SK-N-SH (cell line): ENCODE measurements around the gene ADAMTS14. TPM values are rescaled to one million over a fixed set of nuclear protein-coding genes. Genes with fewer than 3 reads are reported as not detected.

ENCODE experiments used
- CTCF ChIA-PET: fragments of 300-600, 350-600 bp; formaldehyde crosslinking; extraction: SDS; loops from one replicate; lab custom pipeline; 2021; lab: Yijun Ruan, JAX
- POLR2A ChIA-PET: fragments of 350-600 bp; sonication (Branson Sonifier 250); formaldehyde crosslinking; extraction: SDS; loops from one replicate; lab custom pipeline; 2020; ENCODE audit warnings: antibody characterized with exemption, inconsistent platforms; lab: Yijun Ruan, JAX
- DNase-seq: peaks from one replicate; pipeline ENCODE4 v3.0.0; 2012
- H2AFZ ChIP-seq: fragments of 200-600 bp; sonication (generic); 2 replicates; pipeline ENCODE4 v1.8.1; 2016; ENCODE audit warnings: antibody characterized with exemption, mild to moderate bottlenecking, low read depth
- H3F3A ChIP-seq: fragments of 200-600 bp; sonication (generic); replicated peaks from 2 replicates; pipeline ENCODE3; 2016; ENCODE audit warnings: antibody characterized with exemption, mild to moderate bottlenecking; ENCODE audit not compliant: insufficient read depth
- H3K27ac ChIP-seq, 2 experiments: fragments of 200-500 bp in 1 of 2; fragments of 200-600 bp in 1 of 2; sonication (Bioruptor generic) in 1 of 2; sonication (generic), shearing (Covaris generic) in 1 of 2; 2 replicates each; pipeline versions ENCODE4 v1.5.1 to v1.6.1; 2014 to 2016; ENCODE audit warnings: low read depth in 2 of 2, inconsistent platforms in 1 of 2, low read length in 1 of 2, mild to moderate bottlenecking in 1 of 2, mixed read lengths in 1 of 2
- H3K27me3 ChIP-seq: fragments of 200-600 bp; sonication (generic), shearing (Covaris generic); 2 replicates; pipeline ENCODE4 v1.6.1; 2016; ENCODE audit warnings: mixed run types; ENCODE audit not compliant: insufficient read depth
- H3K36me3 ChIP-seq, 2 experiments: fragments of 200-500 bp in 1 of 2; fragments of 200-600 bp in 1 of 2; sonication (Bioruptor generic) in 1 of 2; sonication (generic) in 1 of 2; replicated peaks in 1 of 2; 2 replicates each; pipeline versions ENCODE3 to v1.5.1; 2014 to 2016; ENCODE audit warnings: low read length in 1 of 2, mild to moderate bottlenecking in 1 of 2; ENCODE audit not compliant: insufficient read depth in 2 of 2, control insufficient read depth in 1 of 2
- H3K4me1 ChIP-seq, 2 experiments: fragments of 200-500 bp in 1 of 2; fragments of 200-600 bp in 1 of 2; sonication (Bioruptor generic) in 1 of 2; sonication (generic), shearing (Covaris generic) in 1 of 2; 2 replicates each; pipeline versions ENCODE4 v1.5.1 to v1.6.1; 2014 to 2016; ENCODE audit warnings: low read depth in 1 of 2, low read length in 1 of 2, mixed run types in 1 of 2; ENCODE audit not compliant: insufficient read depth in 2 of 2, control insufficient read depth in 1 of 2
- H3K4me2 ChIP-seq: fragments of 200-600 bp; sonication (generic), shearing (Covaris generic); 2 replicates; pipeline ENCODE4 v1.6.1; 2017; ENCODE audit warnings: mixed run types
- H3K4me3 ChIP-seq, 2 experiments: fragments of 200-500 bp in 1 of 2; fragments of 200-600 bp in 1 of 2; sonication (Bioruptor generic) in 1 of 2; sonication (generic), shearing (Covaris generic) in 1 of 2; 2 replicates each; pipeline versions ENCODE4 v1.5.1 to v1.8.1; 2014 to 2016; ENCODE audit warnings: low read depth in 2 of 2, inconsistent platforms in 1 of 2, low read length in 1 of 2, mild to moderate bottlenecking in 1 of 2, mixed read lengths in 1 of 2, moderate library complexity in 1 of 2
- H3K79me2 ChIP-seq: fragments of 200-600 bp; sonication (generic); 2 replicates; pipeline ENCODE4 v1.8.1; 2017; ENCODE audit warnings: mild to moderate bottlenecking; ENCODE audit not compliant: insufficient read depth
- H3K9ac ChIP-seq: fragments of 200-600 bp; sonication (generic); 2 replicates; pipeline ENCODE4 v1.6.1; 2017; ENCODE audit warnings: mixed run types
- H3K9me2 ChIP-seq: fragments of 200-600 bp; sonication (generic); 2 replicates; pipeline ENCODE4 v1.6.1; 2017; ENCODE audit warnings: mixed run types
- H3K9me3 ChIP-seq: fragments of 200-600 bp; sonication (generic); 2 replicates; pipeline ENCODE4 v1.6.1; 2017; ENCODE audit warnings: mixed run types, mild to moderate bottlenecking, moderate library complexity
- H4K20me1 ChIP-seq: fragments of 200-600 bp; sonication (generic); 2 replicates; pipeline ENCODE4 v1.6.1; 2017; ENCODE audit warnings: mild to moderate bottlenecking, mixed run types; ENCODE audit not compliant: insufficient read depth
- CHD2 ChIP-seq: fragments of 150-350 bp; IDR thresholded peaks from 2 replicates; pipeline ENCODE4 v1.6.1; 2018; ENCODE audit warnings: low read length; ENCODE audit not compliant: partially characterized antibody
- EP300 ChIP-seq, 2 experiments: IDR thresholded peaks; 2 replicates each; pipeline versions ENCODE4 v1.4.0 to v1.6.1; 2012; ENCODE audit warnings: borderline replicate concordance in 1 of 2, low read depth in 1 of 2, low read length in 1 of 2
- EZH2phosphoT487 ChIP-seq: fragments of 200-600 bp; sonication (generic); IDR thresholded peaks from 2 replicates; pipeline ENCODE4 v1.6.1; 2017; ENCODE audit warnings: low read depth, mixed run types, mild to moderate bottlenecking, antibody characterized with exemption, moderate library complexity, borderline replicate concordance
- FOSL2 ChIP-seq: IDR thresholded peaks from 2 replicates; pipeline ENCODE4 v1.4.0; 2012; ENCODE audit warnings: low read depth, mild to moderate bottlenecking, moderate library complexity, borderline replicate concordance
- FOXJ3 ChIP-seq: sonication (generic); formaldehyde crosslinking; IDR thresholded peaks from 2 replicates; pipeline ENCODE4 v1.5.1; 2020; ENCODE audit warnings: mild to moderate bottlenecking, missing genetic modification reagents
- GATA2 ChIP-seq: sonication (generic); formaldehyde crosslinking; IDR thresholded peaks from 2 replicates; pipeline ENCODE4 v1.5.0; 2020; ENCODE audit warnings: mild to moderate bottlenecking, missing genetic modification reagents
- JUND ChIP-seq: IDR thresholded peaks from 2 replicates; pipeline ENCODE4 v1.4.0; 2012
- NFIC ChIP-seq: IDR thresholded peaks from 2 replicates; pipeline ENCODE4 v1.4.0; 2012; ENCODE audit warnings: borderline replicate concordance
- NRF1 ChIP-seq: IDR thresholded peaks from 2 replicates; pipeline ENCODE4 v1.6.1; 2012; ENCODE audit warnings: low read depth, mild to moderate bottlenecking, low read length
- RXRA ChIP-seq: IDR thresholded peaks from 2 replicates; pipeline ENCODE4 v1.4.0; 2012; ENCODE audit warnings: low read depth, mild to moderate bottlenecking, borderline replicate concordance
- TAF1 ChIP-seq: IDR thresholded peaks from 2 replicates; pipeline ENCODE4 v1.6.1; 2012; ENCODE audit warnings: low read depth, mild to moderate bottlenecking, low read length, moderate library complexity, borderline replicate concordance
- TCF12 ChIP-seq: IDR thresholded peaks from 2 replicates; pipeline ENCODE4 v1.4.0; 2012
- TEAD4 ChIP-seq: IDR thresholded peaks from 2 replicates; pipeline ENCODE4 v1.4.0; 2012; ENCODE audit warnings: mild to moderate bottlenecking, borderline replicate concordance; ENCODE audit not compliant: insufficient read depth
- WGBS: methylation state at CpG from one replicate; pipeline ENCODE4 v1.1.6; 2017; ENCODE audit warnings: low lambda C conversion rate; 5-methylcytosine and 5-hydroxymethylcytosine counted together
- polyA plus RNA-seq, 3 experiments: library from polyadenylated mRNA; depleted of rRNA; stranded (reverse); fragments of >200 nt; gene quantifications; 2 replicates each; pipeline ENCODE4 v1.2.3, GENCODE V29; 2012
- TF ChIP-seq, protein P1 (sequence below): fragments of 150-350 bp; IDR thresholded peaks from 2 replicates; pipeline ENCODE4 v1.6.1; 2017; ENCODE audit warnings: antibody characterized with exemption, low read length, low read depth, borderline replicate concordance
- TF ChIP-seq, protein P2 (sequence below): IDR thresholded peaks from 2 replicates; pipeline ENCODE4 v1.6.1; 2012; ENCODE audit warnings: mild to moderate bottlenecking, low read depth, low read length, moderate library complexity
- TF ChIP-seq, protein P3 (sequence below): IDR thresholded peaks from 2 replicates; pipeline ENCODE4; 2012
- TF ChIP-seq, protein P4 (sequence below): IDR thresholded peaks from 2 replicates; pipeline ENCODE4 v1.4.0; 2012; ENCODE audit warnings: low read depth
- TF ChIP-seq, protein P5 (sequence below): IDR thresholded peaks from 2 replicates; pipeline ENCODE4 v1.4.0; 2012; ENCODE audit warnings: low read depth, borderline replicate concordance

ADAMTS14 gene
- polyA plus RNA-seq, 1 of the 3 experiments (the other 2 are of a cell fraction) = 1.1 TPM

GRCh38 chr10:70649526-70649925 is 22.8 kb upstream of the ADAMTS14 start:
- Histone ChIP-seq H3K9ac (no peak overlapping the region), H3K36me3 (no peaks in the 10 kb centered on the region), H4K20me1 (no peaks in the 10 kb centered on the region), H3K4me2 (no peak overlapping the region), H3K79me2 (no peaks in the 10 kb centered on the region), H3K4me1 (peaks cover 0 to 9% of the 10 kb centered on the region in 2 experiments; a peak in 1 of 4 replicates), H3K4me3 (no peak overlapping the region), H2AFZ (no peak overlapping the region), H3K9me3 (no peaks in the 10 kb centered on the region), H3K27ac (no peak overlapping the region), H3K27me3 (peaks cover 1% of the 10 kb centered on the region; the same call in 1 of the 2 replicates), H3F3A (peaks cover 3% of the 10 kb centered on the region), H3K9me2 (no peaks in the 10 kb centered on the region)
- TF ChIP-seq CHD2 (no peak), NRF1 (no peak), EZH2phosphoT487 (no peak), EP300 (IDR thresholded peaks at IDR 0.05; ENCODE audit: borderline replicate concordance in 1 of 2, low read depth in 1 of 2, low read length in 1 of 2) (no peak), RXRA (peak; percentile 45; the same call in 1 of the 2 replicates), GATA2 (CRISPR knock-in tag) (no peak), NFIC (no peak), TEAD4 (no peak), JUND (peak; percentile 55), TAF1 (no peak), FOXJ3 (CRISPR knock-in tag) (no peak), TCF12 (peak; percentile 60; the same call in 1 of the 2 replicates), FOSL2 (peak; percentile 67; the same call in 1 of the 2 replicates)
- TF ChIP-seq, protein P1, sequence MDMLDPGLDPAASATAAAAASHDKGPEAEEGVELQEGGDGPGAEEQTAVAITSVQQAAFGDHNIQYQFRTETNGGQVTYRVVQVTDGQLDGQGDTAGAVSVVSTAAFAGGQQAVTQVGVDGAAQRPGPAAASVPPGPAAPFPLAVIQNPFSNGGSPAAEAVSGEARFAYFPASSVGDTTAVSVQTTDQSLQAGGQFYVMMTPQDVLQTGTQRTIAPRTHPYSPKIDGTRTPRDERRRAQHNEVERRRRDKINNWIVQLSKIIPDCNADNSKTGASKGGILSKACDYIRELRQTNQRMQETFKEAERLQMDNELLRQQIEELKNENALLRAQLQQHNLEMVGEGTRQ = no peak
- TF ChIP-seq, protein P2, sequence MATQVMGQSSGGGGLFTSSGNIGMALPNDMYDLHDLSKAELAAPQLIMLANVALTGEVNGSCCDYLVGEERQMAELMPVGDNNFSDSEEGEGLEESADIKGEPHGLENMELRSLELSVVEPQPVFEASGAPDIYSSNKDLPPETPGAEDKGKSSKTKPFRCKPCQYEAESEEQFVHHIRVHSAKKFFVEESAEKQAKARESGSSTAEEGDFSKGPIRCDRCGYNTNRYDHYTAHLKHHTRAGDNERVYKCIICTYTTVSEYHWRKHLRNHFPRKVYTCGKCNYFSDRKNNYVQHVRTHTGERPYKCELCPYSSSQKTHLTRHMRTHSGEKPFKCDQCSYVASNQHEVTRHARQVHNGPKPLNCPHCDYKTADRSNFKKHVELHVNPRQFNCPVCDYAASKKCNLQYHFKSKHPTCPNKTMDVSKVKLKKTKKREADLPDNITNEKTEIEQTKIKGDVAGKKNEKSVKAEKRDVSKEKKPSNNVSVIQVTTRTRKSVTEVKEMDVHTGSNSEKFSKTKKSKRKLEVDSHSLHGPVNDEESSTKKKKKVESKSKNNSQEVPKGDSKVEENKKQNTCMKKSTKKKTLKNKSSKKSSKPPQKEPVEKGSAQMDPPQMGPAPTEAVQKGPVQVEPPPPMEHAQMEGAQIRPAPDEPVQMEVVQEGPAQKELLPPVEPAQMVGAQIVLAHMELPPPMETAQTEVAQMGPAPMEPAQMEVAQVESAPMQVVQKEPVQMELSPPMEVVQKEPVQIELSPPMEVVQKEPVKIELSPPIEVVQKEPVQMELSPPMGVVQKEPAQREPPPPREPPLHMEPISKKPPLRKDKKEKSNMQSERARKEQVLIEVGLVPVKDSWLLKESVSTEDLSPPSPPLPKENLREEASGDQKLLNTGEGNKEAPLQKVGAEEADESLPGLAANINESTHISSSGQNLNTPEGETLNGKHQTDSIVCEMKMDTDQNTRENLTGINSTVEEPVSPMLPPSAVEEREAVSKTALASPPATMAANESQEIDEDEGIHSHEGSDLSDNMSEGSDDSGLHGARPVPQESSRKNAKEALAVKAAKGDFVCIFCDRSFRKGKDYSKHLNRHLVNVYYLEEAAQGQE = no peak
- TF ChIP-seq, protein P3, sequence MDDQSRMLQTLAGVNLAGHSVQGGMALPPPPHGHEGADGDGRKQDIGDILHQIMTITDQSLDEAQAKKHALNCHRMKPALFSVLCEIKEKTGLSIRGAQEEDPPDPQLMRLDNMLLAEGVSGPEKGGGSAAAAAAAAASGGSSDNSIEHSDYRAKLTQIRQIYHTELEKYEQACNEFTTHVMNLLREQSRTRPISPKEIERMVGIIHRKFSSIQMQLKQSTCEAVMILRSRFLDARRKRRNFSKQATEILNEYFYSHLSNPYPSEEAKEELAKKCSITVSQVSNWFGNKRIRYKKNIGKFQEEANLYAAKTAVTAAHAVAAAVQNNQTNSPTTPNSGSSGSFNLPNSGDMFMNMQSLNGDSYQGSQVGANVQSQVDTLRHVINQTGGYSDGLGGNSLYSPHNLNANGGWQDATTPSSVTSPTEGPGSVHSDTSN = peak; percentile 46
- TF ChIP-seq, protein P4, sequence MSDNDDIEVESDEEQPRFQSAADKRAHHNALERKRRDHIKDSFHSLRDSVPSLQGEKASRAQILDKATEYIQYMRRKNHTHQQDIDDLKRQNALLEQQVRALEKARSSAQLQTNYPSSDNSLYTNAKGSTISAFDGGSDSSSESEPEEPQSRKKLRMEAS = no peak
- TF ChIP-seq, protein P5, sequence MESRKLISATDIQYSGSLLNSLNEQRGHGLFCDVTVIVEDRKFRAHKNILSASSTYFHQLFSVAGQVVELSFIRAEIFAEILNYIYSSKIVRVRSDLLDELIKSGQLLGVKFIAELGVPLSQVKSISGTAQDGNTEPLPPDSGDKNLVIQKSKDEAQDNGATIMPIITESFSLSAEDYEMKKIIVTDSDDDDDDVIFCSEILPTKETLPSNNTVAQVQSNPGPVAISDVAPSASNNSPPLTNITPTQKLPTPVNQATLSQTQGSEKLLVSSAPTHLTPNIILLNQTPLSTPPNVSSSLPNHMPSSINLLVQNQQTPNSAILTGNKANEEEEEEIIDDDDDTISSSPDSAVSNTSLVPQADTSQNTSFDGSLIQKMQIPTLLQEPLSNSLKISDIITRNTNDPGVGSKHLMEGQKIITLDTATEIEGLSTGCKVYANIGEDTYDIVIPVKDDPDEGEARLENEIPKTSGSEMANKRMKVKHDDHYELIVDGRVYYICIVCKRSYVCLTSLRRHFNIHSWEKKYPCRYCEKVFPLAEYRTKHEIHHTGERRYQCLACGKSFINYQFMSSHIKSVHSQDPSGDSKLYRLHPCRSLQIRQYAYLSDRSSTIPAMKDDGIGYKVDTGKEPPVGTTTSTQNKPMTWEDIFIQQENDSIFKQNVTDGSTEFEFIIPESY = no peak
- ChIA-PET POLR2A (no interaction called here), CTCF (interaction anchor here (1.4 kb wide), 1 partner anchor 20 kb away, joined by 5 read pairs; no protein-coding TSS in a partner anchor)
- 3% methylated on average over 3 of the region's 4 CpGs for WGBS
- no peak for DNase-seq
